ENCODE results near the gene UGT1A4. TPM values are rescaled to one million over a fixed set of nuclear protein-coding genes. Genes with fewer than 3 reads are reported as not detected.

UGT1A4 gene
- total and polyA plus RNA-seq, 2 donors (not counting 1 experiment from before 2014, with no cell fraction given), result not detected

- H3K27ac ChIP-seq (ENCODE audit: insufficient read depth, low read length), result no peak overlapping the region
- H3K4me1 ChIP-seq (ENCODE audit: control insufficient read depth, extremely low read depth, insufficient read depth, low read length), result no peaks in the 10 kb centered on the region
- H3K36me3 ChIP-seq (ENCODE audit: control insufficient read depth, insufficient read depth, low read length), result no peaks in the 10 kb centered on the region
- TF ChIP-seq EZH2 (IDR thresholded peaks at IDR 0.05; ENCODE audit: low read length, missing control alignments) (no peak), CTCF (conservative IDR thresholded peaks at IDR 0.05 in 1 of 2, IDR thresholded peaks at IDR 0.05 in 1 of 2; ENCODE audit: low read depth in 1 of 2, low read length in 2 of 2) (no peak)
- no peak overlapping the region for H3K4me2 ChIP-seq (ENCODE audit: extremely low read depth, insufficient read depth, low read length)
- no peaks in the 10 kb centered on the region for H3K9me3 ChIP-seq (ENCODE audit: control insufficient read depth, insufficient read depth, low read depth, low read length)
- no peaks in the 10 kb centered on the region for H3K27me3 ChIP-seq (ENCODE audit: control insufficient read depth, insufficient read depth, low read length)
- no peaks in the 10 kb centered on the region for H3K79me2 ChIP-seq (ENCODE audit: control insufficient read depth, insufficient read depth, low read length)
- no peak overlapping the region for H3K9ac ChIP-seq (ENCODE audit: insufficient read depth, low read length)
- no peak overlapping the region for H2AFZ ChIP-seq (ENCODE audit: low read length)
- DNase-seq (ENCODE audit: low read depth in 2 of 2), result no peak
- no peak overlapping the region for H3K4me3 ChIP-seq (replicated peaks in 1 of 4; ENCODE audit: control extremely low read depth in 1 of 4, insufficient read depth in 1 of 4, low read depth in 3 of 4, low read length in 4 of 4)
- H4K20me1 ChIP-seq (ENCODE audit: control insufficient read depth, extremely low read depth, insufficient read depth, low read length), result no peaks in the 10 kb centered on the region
Measured at GRCh38 chr2:233688341-233688740, 30.2 kb upstream of the UGT1A4 start.

GRCh38 chr2:233689031-233689430 is 29.5 kb upstream of the UGT1A4 start:
- Histone ChIP-seq H3K4me3 (replicated peaks in 1 of 4; ENCODE audit: control extremely low read depth in 1 of 4, insufficient read depth in 1 of 4, low read depth in 3 of 4, low read length in 4 of 4) (no peak overlapping the region), H3K27me3 (ENCODE audit: control insufficient read depth, insufficient read depth, low read length) (no peaks in the 10 kb centered on the region), H3K9ac (ENCODE audit: insufficient read depth, low read length) (no peak overlapping the region), H4K20me1 (ENCODE audit: control insufficient read depth, extremely low read depth, insufficient read depth, low read length) (no peaks in the 10 kb centered on the region), H3K4me2 (ENCODE audit: extremely low read depth, insufficient read depth, low read length) (no peak overlapping the region), H3K4me1 (ENCODE audit: control insufficient read depth, extremely low read depth, insufficient read depth, low read length) (no peaks in the 10 kb centered on the region), H3K27ac (ENCODE audit: insufficient read depth, low read length) (no peak overlapping the region), H2AFZ (ENCODE audit: low read length) (no peak overlapping the region), H3K36me3 (ENCODE audit: control insufficient read depth, insufficient read depth, low read length) (no peaks in the 10 kb centered on the region), H3K9me3 (ENCODE audit: control insufficient read depth, insufficient read depth, low read depth, low read length) (no peaks in the 10 kb centered on the region), H3K79me2 (ENCODE audit: control insufficient read depth, insufficient read depth, low read length) (no peaks in the 10 kb centered on the region)
- TF ChIP-seq CTCF (conservative IDR thresholded peaks at IDR 0.05 in 1 of 2, IDR thresholded peaks at IDR 0.05 in 1 of 2; ENCODE audit: low read depth in 1 of 2, low read length in 2 of 2) (no peak), EZH2 (IDR thresholded peaks at IDR 0.05; ENCODE audit: low read length, missing control alignments) (no peak)
- DNase-seq (ENCODE audit: low read depth in 2 of 2), result no peak

- Histone ChIP-seq H3K27ac (ENCODE audit: insufficient read depth, low read length) (no peak overlapping the region), H3K4me3 (replicated peaks in 1 of 4; ENCODE audit: control extremely low read depth in 1 of 4, insufficient read depth in 1 of 4, low read depth in 3 of 4, low read length in 4 of 4) (no peak overlapping the region), H3K36me3 (ENCODE audit: control insufficient read depth, insufficient read depth, low read length) (no peaks in the 10 kb centered on the region), H3K79me2 (ENCODE audit: control insufficient read depth, insufficient read depth, low read length) (no peaks in the 10 kb centered on the region), H3K4me2 (ENCODE audit: extremely low read depth, insufficient read depth, low read length) (no peak overlapping the region), H2AFZ (ENCODE audit: low read length) (no peak overlapping the region), H4K20me1 (ENCODE audit: control insufficient read depth, extremely low read depth, insufficient read depth, low read length) (no peaks in the 10 kb centered on the region), H3K4me1 (ENCODE audit: control insufficient read depth, extremely low read depth, insufficient read depth, low read length) (no peaks in the 10 kb centered on the region), H3K27me3 (ENCODE audit: control insufficient read depth, insufficient read depth, low read length) (no peaks in the 10 kb centered on the region), H3K9me3 (ENCODE audit: control insufficient read depth, insufficient read depth, low read depth, low read length) (no peaks in the 10 kb centered on the region), H3K9ac (ENCODE audit: insufficient read depth, low read length) (no peak overlapping the region)
- TF ChIP-seq EZH2 (IDR thresholded peaks at IDR 0.05; ENCODE audit: low read length, missing control alignments) (no peak), CTCF (conservative IDR thresholded peaks at IDR 0.05 in 1 of 2, IDR thresholded peaks at IDR 0.05 in 1 of 2; ENCODE audit: low read depth in 1 of 2, low read length in 2 of 2) (no peak)
- no peak for DNase-seq (ENCODE audit: low read depth in 2 of 2)
Measured at GRCh38 chr2:233689501-233689900, 29.0 kb upstream of the UGT1A4 start.
